Panc1 (cell line): Measurements from ENCODE around the gene CPM. TPM values are rescaled to one million over a fixed set of nuclear protein-coding genes. Genes with fewer than 3 reads are reported as not detected.
A peak's percentile ranks its signal among the peaks of the same experiment; 100 is the strongest.
"Not testable (repeated sequence)": the region's sequence is repeated elsewhere in the genome, so short reads cannot be mapped to it uniquely, and the experiment has no call there.

Experiments
- ATAC-seq: fragments of 200-7000 bp; cut with Tn5 transposase; 2 replicates; pipeline ENCODE4 v1.9.1; 2020; ENCODE audit warnings: mild to moderate bottlenecking, moderate library complexity
- BruUV-seq: library from RNA; stranded (reverse); fragments of 400-500 nt; replicated peaks from 2 replicates; lab custom pipeline; 2021; lab: Mats Ljungman, UMichigan
- CTCF ChIA-PET: fragments of 300-600 bp; sonication (Branson Sonifier 250); formaldehyde crosslinking; loops from one replicate; lab custom pipeline; 2022; ENCODE audit warnings: antibody characterized with exemption; lab: Charles Lee
- POLR2A ChIA-PET: fragments of 300-600 bp; sonication (Branson Sonifier 250); formaldehyde crosslinking; loops from one replicate; lab custom pipeline; 2022; ENCODE audit warnings: antibody characterized with exemption; lab: Charles Lee
- DNase-seq: peaks from one replicate; pipeline ENCODE4 v3.0.0-alpha.2; 2010; ENCODE audit warnings: low read depth, low spot score
- H3K27ac ChIP-seq: 2 replicates; pipeline ENCODE4 v1.5.1; 2011; ENCODE audit warnings: mild to moderate bottlenecking, low read length, inconsistent platforms
- H3K27me3 ChIP-seq: fragments of 200-500 bp; sonication (Bioruptor generic); 2 replicates; pipeline ENCODE4 v1.6.0; 2014; ENCODE audit warnings: low read length, inconsistent platforms; ENCODE audit not compliant: control insufficient read depth, insufficient read depth
- H3K36me3 ChIP-seq: fragments of 200-500 bp; sonication (Bioruptor generic); 2 replicates; pipeline ENCODE4 v1.5.1; 2014; ENCODE audit warnings: inconsistent platforms, mild to moderate bottlenecking, low read length, moderate library complexity; ENCODE audit not compliant: control insufficient read depth, insufficient read depth
- H3K4me1 ChIP-seq: 2 replicates; pipeline ENCODE4 v1.5.1; 2011; ENCODE audit warnings: inconsistent platforms, mild to moderate bottlenecking, low read length, moderate library complexity; ENCODE audit not compliant: control insufficient read depth, insufficient read depth
- H3K4me3 ChIP-seq, 2 experiments: 2 replicates each; pipeline ENCODE4 v1.5.1; 2011 to 2012; ENCODE audit warnings: low read depth in 2 of 2, low read length in 2 of 2, mild to moderate bottlenecking in 2 of 2, inconsistent platforms in 1 of 2, moderate library complexity in 1 of 2
- H3K9me3 ChIP-seq: fragments of 200-500 bp; sonication (Bioruptor generic); 2 replicates; pipeline ENCODE4 v1.5.1; 2014; ENCODE audit warnings: low read depth, mild to moderate bottlenecking, inconsistent platforms, low read length, moderate library complexity; ENCODE audit not compliant: control insufficient read depth, insufficient read depth
- in situ Hi-C: cut with HindIII; loops from 2 replicates; pipeline ENCODE4 v1.10.0; 2016; ENCODE audit warnings: low sequenced_read_pairs, low pct_unique_long_range_greater_than_20kb
- intact Hi-C: fragments of 100-400 bp; cut with micrococcal nuclease; formaldehyde crosslinking; loops from one replicate; pipeline ENCODE4 v1.10.0; 2022; ENCODE audit not compliant: unreplicated experiment
- total RNA-seq: library from RNA; stranded (reverse); gene quantifications from one replicate; pipeline ENCODE4 v1.2.1, GENCODE V29; 2021; ENCODE audit not compliant: unreplicated experiment

CPM gene
- total RNA-seq, 1 experiment from 2014 or later, result 11.2 TPM

- ATAC-seq, H3K9me3 ChIP-seq, CTCF ChIA-PET, H3K4me3 ChIP-seq, in situ Hi-C loops, H3K36me3 ChIP-seq, intact Hi-C loops, H3K4me1 ChIP-seq, DNase-seq, POLR2A ChIA-PET, H3K27me3 ChIP-seq, BruUV-seq: not testable (repeated sequence)
- peak overlapping the region; percentile 52; the same call in 1 of the 2 replicates for H3K27ac ChIP-seq
Measured at GRCh38 chr12:68802372-68802745, 130.6 kb downstream of the CPM start.

Other genes starting within 250 kb of the CPM start
- gene NUP107, start 246.2 kb downstream of the CPM start, total RNA-seq, result 82.3 TPM
- gene SLC35E3, start 187.0 kb downstream of the CPM start, total RNA-seq, result 15.9 TPM
- 101 TPM for gene MDM2, start 125.0 kb downstream of the CPM start, total RNA-seq